Fibroblast of mammary gland (primary cell): ENCODE results near the gene NRXN3.

Source experiments
- DNase-seq: peaks from one replicate; pipeline ENCODE4 v3.0.0-alpha.2; 2010; ENCODE audit warnings: low read depth
- H3K4me3 ChIP-seq: 2 replicates; pipeline ENCODE4 v1.5.1; 2011; ENCODE audit warnings: low read depth, mild to moderate bottlenecking, low read length, moderate library complexity; ENCODE audit not compliant: control insufficient read depth
- TF ChIP-seq, protein P1 (sequence below): conservative IDR thresholded peaks from 2 replicates; pipeline ENCODE4 v1.5.1; 2011; ENCODE audit warnings: low read depth, low read length, inconsistent platforms; ENCODE audit not compliant: control insufficient read depth, insufficient read depth

Gene NRXN3

GRCh38 chr14:79246173-79246572, 1076.0 kb downstream of the NRXN3 start:
- DNase-seq = no peak
- no peak overlapping the region for H3K4me3 ChIP-seq
- TF ChIP-seq, protein P1, sequence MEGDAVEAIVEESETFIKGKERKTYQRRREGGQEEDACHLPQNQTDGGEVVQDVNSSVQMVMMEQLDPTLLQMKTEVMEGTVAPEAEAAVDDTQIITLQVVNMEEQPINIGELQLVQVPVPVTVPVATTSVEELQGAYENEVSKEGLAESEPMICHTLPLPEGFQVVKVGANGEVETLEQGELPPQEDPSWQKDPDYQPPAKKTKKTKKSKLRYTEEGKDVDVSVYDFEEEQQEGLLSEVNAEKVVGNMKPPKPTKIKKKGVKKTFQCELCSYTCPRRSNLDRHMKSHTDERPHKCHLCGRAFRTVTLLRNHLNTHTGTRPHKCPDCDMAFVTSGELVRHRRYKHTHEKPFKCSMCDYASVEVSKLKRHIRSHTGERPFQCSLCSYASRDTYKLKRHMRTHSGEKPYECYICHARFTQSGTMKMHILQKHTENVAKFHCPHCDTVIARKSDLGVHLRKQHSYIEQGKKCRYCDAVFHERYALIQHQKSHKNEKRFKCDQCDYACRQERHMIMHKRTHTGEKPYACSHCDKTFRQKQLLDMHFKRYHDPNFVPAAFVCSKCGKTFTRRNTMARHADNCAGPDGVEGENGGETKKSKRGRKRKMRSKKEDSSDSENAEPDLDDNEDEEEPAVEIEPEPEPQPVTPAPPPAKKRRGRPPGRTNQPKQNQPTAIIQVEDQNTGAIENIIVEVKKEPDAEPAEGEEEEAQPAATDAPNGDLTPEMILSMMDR = no peak

GRCh38 chr14:79248126-79248525, 1078.0 kb downstream of the NRXN3 start:
- TF ChIP-seq, protein P1 = no peak
- H3K4me3 ChIP-seq = no peak overlapping the region
- DNase-seq = no peak

- DNase-seq = no peak
- TF ChIP-seq, protein P1 = no peak
- no peak overlapping the region for H3K4me3 ChIP-seq
Observed at GRCh38 chr14:79248771-79249170, 1078.6 kb downstream of the NRXN3 start.

DNA sequence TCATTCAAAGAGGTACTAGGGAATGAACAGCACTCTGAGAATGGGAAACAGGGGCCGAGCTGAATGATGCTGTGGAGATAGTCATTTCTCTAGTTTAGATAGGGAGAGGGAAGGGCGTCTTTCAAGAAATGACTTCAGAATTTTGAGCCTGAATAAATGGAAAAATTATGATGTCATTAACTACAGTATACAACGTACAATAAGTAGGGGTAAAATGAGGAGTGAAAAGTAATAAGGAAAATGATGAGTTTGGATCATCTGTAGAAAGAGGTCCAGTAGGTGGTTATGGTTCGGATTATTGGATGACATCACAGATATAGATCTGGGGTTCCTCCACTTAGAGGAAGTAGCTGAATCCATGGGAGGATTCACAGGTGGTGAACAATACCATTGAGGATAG, 1081.1 kb downstream of the NRXN3 start:
- DNase-seq = no peak

DNA sequence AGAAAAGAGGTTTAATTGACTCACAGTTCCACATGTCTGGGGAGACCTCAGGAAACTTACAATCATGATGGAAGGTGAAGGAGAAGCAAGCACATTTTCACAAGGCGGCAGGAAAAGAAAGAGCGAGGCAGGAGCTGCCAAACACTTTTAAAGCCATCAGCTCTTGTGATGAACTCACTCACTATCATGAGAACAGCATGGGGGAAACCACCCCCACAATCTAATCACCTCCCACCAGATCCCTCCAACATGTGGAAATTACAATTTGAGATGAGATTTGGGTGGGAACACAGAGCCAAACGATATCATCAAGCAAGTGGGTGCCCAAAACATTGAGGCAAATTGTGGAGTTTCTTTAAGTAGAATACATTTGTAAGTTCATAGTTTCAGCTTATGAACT, 1083.4 kb downstream of the NRXN3 start:
- TF ChIP-seq, protein P1 = no peak
- no peak overlapping the region for H3K4me3 ChIP-seq
- DNase-seq = no peak

More for the DNA sequence above, 1081.1 kb downstream of the NRXN3 start:
- TF ChIP-seq, protein P1 = no peak
- H3K4me3 ChIP-seq = no peak overlapping the region

DNA sequence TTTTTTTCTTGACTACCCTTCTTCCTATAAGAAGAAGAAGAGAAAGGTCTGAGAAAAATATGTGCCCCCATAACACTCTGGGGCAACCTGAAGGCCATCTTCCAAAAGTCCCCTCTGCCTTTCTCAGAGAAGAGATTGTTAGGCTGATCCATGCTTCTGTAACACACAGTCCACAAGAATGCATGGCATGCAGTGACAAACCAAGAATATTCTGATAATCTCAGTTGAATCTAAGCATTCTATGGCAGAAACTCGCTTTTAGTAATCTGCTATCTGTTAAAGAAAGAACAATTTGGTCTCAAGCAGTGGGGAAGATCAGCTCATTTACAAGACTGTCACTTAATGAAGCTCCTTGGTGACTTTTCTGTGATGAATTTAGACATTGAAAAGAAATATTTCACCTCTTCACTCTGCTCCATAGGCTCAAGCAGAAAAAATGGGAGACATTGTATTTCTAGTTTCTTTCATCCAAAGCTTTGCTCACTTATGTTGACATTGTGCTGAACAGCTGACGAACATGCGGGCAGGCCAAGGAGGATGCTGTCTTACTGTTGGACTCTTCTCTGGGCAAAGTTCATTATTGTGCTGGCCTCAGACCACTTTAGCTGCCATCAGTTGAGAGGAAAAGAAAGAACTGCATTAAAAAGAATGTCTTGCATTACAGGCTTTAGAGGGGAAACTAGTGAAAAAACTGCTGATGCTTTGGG, 1084.0 kb downstream of the NRXN3 start:
- DNase-seq = peak; percentile 24
- TF ChIP-seq, protein P1 = no peak
- no peak overlapping the region for H3K4me3 ChIP-seq
